ENCODE data around the gene ELOVL5.

DNA sequence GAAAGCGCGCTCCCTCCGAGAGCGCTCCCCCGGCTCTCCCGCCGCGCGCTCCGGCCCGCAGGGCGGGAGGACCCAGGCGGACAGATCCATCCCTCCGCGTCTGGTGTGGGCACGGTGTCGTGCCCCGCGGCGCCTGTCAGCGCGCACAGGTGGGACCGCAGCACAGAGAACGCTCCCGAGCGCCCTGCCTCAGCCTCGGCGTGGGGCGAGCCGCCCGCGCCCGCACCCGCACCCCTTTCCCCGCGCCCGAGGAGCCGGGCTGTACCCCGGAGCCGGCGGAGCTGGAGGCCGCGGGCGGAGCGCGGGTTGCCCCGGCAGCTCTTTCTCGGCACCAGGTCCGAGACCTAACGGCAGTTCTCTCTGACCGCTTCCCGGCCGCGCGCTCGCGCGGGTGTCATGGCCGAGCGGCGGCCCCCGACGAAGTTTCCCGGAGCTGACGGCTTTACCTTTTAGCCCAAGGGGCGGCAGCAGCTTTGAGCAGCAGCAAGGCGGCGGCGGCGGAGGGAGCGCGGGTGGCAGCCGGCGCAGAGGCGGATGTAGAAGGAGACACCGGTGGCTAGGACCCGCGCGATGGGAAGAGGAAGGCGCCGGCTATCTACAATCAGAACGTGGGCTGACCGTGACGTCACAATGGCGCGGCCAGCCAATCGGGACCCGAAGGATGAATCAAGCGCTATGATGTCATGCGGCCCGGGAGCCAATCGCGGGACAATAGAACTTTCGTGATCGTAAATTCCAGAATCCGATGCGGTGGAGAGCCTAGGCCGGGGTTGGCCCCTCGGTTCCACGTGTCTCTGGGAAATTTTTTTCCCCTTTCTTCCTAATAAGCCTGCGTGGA, at the start of gene ELOVL5:
- TF ChIP-seq, protein P1, sequence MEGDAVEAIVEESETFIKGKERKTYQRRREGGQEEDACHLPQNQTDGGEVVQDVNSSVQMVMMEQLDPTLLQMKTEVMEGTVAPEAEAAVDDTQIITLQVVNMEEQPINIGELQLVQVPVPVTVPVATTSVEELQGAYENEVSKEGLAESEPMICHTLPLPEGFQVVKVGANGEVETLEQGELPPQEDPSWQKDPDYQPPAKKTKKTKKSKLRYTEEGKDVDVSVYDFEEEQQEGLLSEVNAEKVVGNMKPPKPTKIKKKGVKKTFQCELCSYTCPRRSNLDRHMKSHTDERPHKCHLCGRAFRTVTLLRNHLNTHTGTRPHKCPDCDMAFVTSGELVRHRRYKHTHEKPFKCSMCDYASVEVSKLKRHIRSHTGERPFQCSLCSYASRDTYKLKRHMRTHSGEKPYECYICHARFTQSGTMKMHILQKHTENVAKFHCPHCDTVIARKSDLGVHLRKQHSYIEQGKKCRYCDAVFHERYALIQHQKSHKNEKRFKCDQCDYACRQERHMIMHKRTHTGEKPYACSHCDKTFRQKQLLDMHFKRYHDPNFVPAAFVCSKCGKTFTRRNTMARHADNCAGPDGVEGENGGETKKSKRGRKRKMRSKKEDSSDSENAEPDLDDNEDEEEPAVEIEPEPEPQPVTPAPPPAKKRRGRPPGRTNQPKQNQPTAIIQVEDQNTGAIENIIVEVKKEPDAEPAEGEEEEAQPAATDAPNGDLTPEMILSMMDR (IDR thresholded peaks at IDR 0.05; ENCODE audit: low read length): no peak
- TF ChIP-seq EZH2 (IDR thresholded peaks at IDR 0.05; ENCODE audit: borderline replicate concordance, low read length): no peak

Measured in OCI-LY1 (cell line).